Muscle of leg (tissue), 11 donors: ENCODE measurements around the gene C1D. TPM values are rescaled to one million over a fixed set of nuclear protein-coding genes. Genes with fewer than 3 reads are reported as not detected.

Source experiments
- DNase-seq: peaks from one replicate; pipeline ENCODE4 v3.0.0; 2013
- H3K27ac ChIP-seq: one replicate; pipeline ENCODE4 v1.5.1; 2013; ENCODE audit warnings: mild to moderate bottlenecking, low read length, control low read depth
- H3K27me3 ChIP-seq: one replicate; pipeline ENCODE4 v1.6.1; 2013; ENCODE audit warnings: low read length; ENCODE audit not compliant: control insufficient read depth, insufficient read depth
- H3K36me3 ChIP-seq: one replicate; pipeline ENCODE4 v1.6.1; 2013; ENCODE audit warnings: low read length; ENCODE audit not compliant: control insufficient read depth, insufficient read depth
- H3K4me1 ChIP-seq: one replicate; pipeline ENCODE4 v1.6.1; 2013; ENCODE audit warnings: low read length; ENCODE audit not compliant: control insufficient read depth, insufficient read depth
- H3K4me3 ChIP-seq: one replicate; pipeline ENCODE4 v1.5.1; 2013; ENCODE audit warnings: low read length, control low read depth
- H3K9me3 ChIP-seq: replicated peaks from 2 replicates; pipeline ENCODE4 v1.6.1; 2013; ENCODE audit warnings: low read depth, low read length; ENCODE audit not compliant: control insufficient read depth
- WGBS: methylation state at CpG from one replicate; pipeline ENCODE4 v1.1.5; 2013; ENCODE audit warnings: missing lambda C conversion rate; ENCODE audit not compliant: insufficient coverage; 5-methylcytosine and 5-hydroxymethylcytosine counted together
- polyA plus RNA-seq, 8 donors: library from polyadenylated mRNA; unstranded; fragments of 120-200 nt; gene quantifications; one replicate each; pipeline versions ENCODE4 v1.2.1 to v1.2.3, GENCODE V29; 2013; ENCODE audit warnings: inconsistent platforms in 1 of 8, low replicate concordance in 1 of 8; ENCODE audit not compliant: insufficient read length in 8 of 8, insufficient read depth in 1 of 8
- total RNA-seq: library from RNA; stranded (reverse); fragments of 120-200 nt; gene quantifications from one replicate; pipeline ENCODE4 v1.2.4, GENCODE V29; 2013

C1D gene
- total and polyA plus RNA-seq, 9 donors, result 18.4 to 37.1 (median 30.0) TPM

- Histone ChIP-seq H3K4me3 (no peak overlapping the region), H3K9me3 (no peaks in the 10 kb centered on the region), H3K27ac (no peak overlapping the region), H3K4me1 (no peaks in the 10 kb centered on the region), H3K27me3 (no peaks in the 10 kb centered on the region), H3K36me3 (no peaks in the 10 kb centered on the region)
- no peak for DNase-seq
- WGBS, result 95% methylated on average over 19 of the region's 22 CpGs
Measured at GRCh38 chr2:68024450-68024849, 38.4 kb downstream of the C1D start.

GRCh38 chr2:68023904-68024303, 38.9 kb downstream of the C1D start:
- no peaks in the 10 kb centered on the region for H3K9me3 ChIP-seq
- no peaks in the 10 kb centered on the region for H3K4me1 ChIP-seq
- no peak overlapping the region for H3K4me3 ChIP-seq
- H3K27ac ChIP-seq, result no peak overlapping the region
- no peaks in the 10 kb centered on the region for H3K27me3 ChIP-seq
- DNase-seq, result no peak
- H3K36me3 ChIP-seq, result no peaks in the 10 kb centered on the region
- 92% methylated on average over 16 of the region's 16 CpGs for WGBS

GRCh38 chr2:68018727-68019126, 44.1 kb downstream of the C1D start:
- Histone ChIP-seq H3K27me3 (no peaks in the 10 kb centered on the region), H3K4me3 (no peak overlapping the region), H3K36me3 (no peaks in the 10 kb centered on the region), H3K9me3 (no peaks in the 10 kb centered on the region), H3K27ac (no peak overlapping the region), H3K4me1 (no peaks in the 10 kb centered on the region)
- WGBS, result no CpG with 5 or more reads among the region's 4 CpGs
- DNase-seq, result no peak

- no peaks in the 10 kb centered on the region for H3K9me3 ChIP-seq
- WGBS, result 100% methylated on average over 3 of the region's 5 CpGs
- no peak overlapping the region for H3K4me3 ChIP-seq
- H3K4me1 ChIP-seq, result no peaks in the 10 kb centered on the region
- H3K27ac ChIP-seq, result no peak overlapping the region
- H3K27me3 ChIP-seq, result no peaks in the 10 kb centered on the region
- no peak for DNase-seq
- no peaks in the 10 kb centered on the region for H3K36me3 ChIP-seq
Measured at GRCh38 chr2:68009526-68009925, 53.3 kb downstream of the C1D start.

- no peak overlapping the region for H3K27ac ChIP-seq
- no peak overlapping the region for H3K4me3 ChIP-seq
- H3K36me3 ChIP-seq, result no peaks in the 10 kb centered on the region
- no peaks in the 10 kb centered on the region for H3K4me1 ChIP-seq
- no peak for DNase-seq
- no peaks in the 10 kb centered on the region for H3K9me3 ChIP-seq
- H3K27me3 ChIP-seq, result no peaks in the 10 kb centered on the region
- WGBS, result 71% methylated on average over 4 of the region's 8 CpGs
Measured at GRCh38 chr2:68000170-68000825, 62.5 kb downstream of the C1D start.

- Histone ChIP-seq H3K36me3 (no peaks in the 10 kb centered on the region), H3K4me3 (no peak overlapping the region), H3K27me3 (no peaks in the 10 kb centered on the region), H3K27ac (no peak overlapping the region), H3K4me1 (no peaks in the 10 kb centered on the region), H3K9me3 (no peaks in the 10 kb centered on the region)
- DNase-seq, result no peak
- WGBS, result 90% methylated on average over 2 of the region's 3 CpGs
Measured at GRCh38 chr2:67999332-67999731, 63.5 kb downstream of the C1D start.

- Histone ChIP-seq H3K4me3 (no peak overlapping the region), H3K4me1 (no peaks in the 10 kb centered on the region), H3K36me3 (no peaks in the 10 kb centered on the region), H3K9me3 (no peaks in the 10 kb centered on the region), H3K27me3 (no peaks in the 10 kb centered on the region), H3K27ac (no peak overlapping the region)
- DNase-seq, result no peak
- WGBS, result 90% methylated on average over 3 of the region's 3 CpGs
Measured at GRCh38 chr2:67997903-67998302, 64.9 kb downstream of the C1D start.

GRCh38 chr2:67997528-67997900, 65.3 kb downstream of the C1D start:
- H3K27me3 ChIP-seq, result no peaks in the 10 kb centered on the region
- no peak for DNase-seq
- H3K36me3 ChIP-seq, result no peaks in the 10 kb centered on the region
- no peak overlapping the region for H3K4me3 ChIP-seq
- no peaks in the 10 kb centered on the region for H3K4me1 ChIP-seq
- WGBS, result 100% methylated on average over 1 of the region's 3 CpGs
- H3K9me3 ChIP-seq, result no peaks in the 10 kb centered on the region
- H3K27ac ChIP-seq, result no peak overlapping the region

- H3K27me3 ChIP-seq, result no peaks in the 10 kb centered on the region
- DNase-seq, result no peak
- no peaks in the 10 kb centered on the region for H3K4me1 ChIP-seq
- H3K4me3 ChIP-seq, result no peak overlapping the region
- no peak overlapping the region for H3K27ac ChIP-seq
- WGBS, result 100% methylated on average over 1 of the region's 6 CpGs
- H3K36me3 ChIP-seq, result no peaks in the 10 kb centered on the region
- no peaks in the 10 kb centered on the region for H3K9me3 ChIP-seq
Measured at GRCh38 chr2:67996772-67997527, 65.9 kb downstream of the C1D start.

- Histone ChIP-seq H3K27ac (no peak overlapping the region), H3K36me3 (no peaks in the 10 kb centered on the region), H3K4me1 (no peaks in the 10 kb centered on the region), H3K27me3 (no peaks in the 10 kb centered on the region), H3K9me3 (no peaks in the 10 kb centered on the region), H3K4me3 (no peak overlapping the region)
- 56% methylated on average over 1 of the region's 1 CpG for WGBS
- DNase-seq, result no peak
Measured at GRCh38 chr2:67994716-67995115, 68.1 kb downstream of the C1D start.
